Stomach (tissue), 9 donors: Measurements from ENCODE around the gene NSA2. TPM values are rescaled to one million over a fixed set of nuclear protein-coding genes. Genes with fewer than 3 reads are reported as not detected.

Experiments
- DNase-seq, 2 donors: peaks; one replicate each; pipeline versions ENCODE4 v3.0.0 to v3.0.0-alpha.2; 2013 to 2019
- H3K27ac ChIP-seq, 5 donors: fragments of 200-600 bp in 4 of 5; sonication (generic) in 4 of 5; one replicate each; pipeline ENCODE4 v1.5.1; 2013 to 2019; ENCODE audit warnings: mild to moderate bottlenecking in 1 of 5, moderate library complexity in 1 of 5
- H3K27me3 ChIP-seq, 3 donors: fragments of 200-600 bp; sonication (generic); one replicate each; pipeline ENCODE4 v1.5.1; 2017 to 2019; ENCODE audit warnings: mixed run types in 1 of 3
- H3K36me3 ChIP-seq, 4 donors: fragments of 200-600 bp; sonication (generic); 1 replicate in 3 of 4; 2 replicates in 1 of 4; pipeline ENCODE4 v1.5.1; 2016 to 2019
- H3K4me1 ChIP-seq, 4 donors: fragments of 200-600 bp; sonication (generic); one replicate each; pipeline ENCODE4 v1.5.1; 2016 to 2019
- H3K4me3 ChIP-seq, 4 donors: fragments of 200-600 bp; sonication (generic) in 3 of 4; one replicate each; pipeline ENCODE4 v1.5.1; 2016 to 2019; ENCODE audit warnings: mild to moderate bottlenecking in 1 of 4
- H3K9me3 ChIP-seq, 4 donors: fragments of 200-600 bp; sonication (generic); one replicate each; pipeline ENCODE4 v1.5.1; 2016 to 2019
- EP300 ChIP-seq: sonication (generic); formaldehyde crosslinking; IDR thresholded peaks from one replicate; pipeline ENCODE4 v1.6.1; 2017; ENCODE audit warnings: antibody characterized with exemption
- POLR2A ChIP-seq, 4 donors: fragments of 450-650 bp; IDR thresholded peaks; one replicate each; pipeline ENCODE4 v1.6.1; 2016; ENCODE audit warnings: antibody characterized with exemption in 4 of 4, control low read depth in 2 of 4, mild to moderate bottlenecking in 1 of 4, moderate library complexity in 1 of 4
- POLR2AphosphoS5 ChIP-seq, 3 donors: sonication (generic); formaldehyde crosslinking; IDR thresholded peaks; one replicate each; pipeline ENCODE4 v1.6.1; 2016; ENCODE audit warnings: antibody characterized with exemption in 3 of 3
- WGBS, 5 donors: extraction: QIAGEN DNeasy Blood & Tissue Kit in 3 of 5; methylation state at CpG; one replicate each; pipeline versions ENCODE4 v1.1.5 to v1.1.7; 2013 to 2018; 5-methylcytosine and 5-hydroxymethylcytosine counted together
- intact Hi-C: fragments of 100-400 bp; cut with DNase I; formaldehyde crosslinking; loops from one replicate; pipeline ENCODE4 v1.15.1; 2023; ENCODE audit warnings: low total_unique reads
- polyA plus RNA-seq, 3 donors: library from polyadenylated mRNA; stranded (reverse); fragments of 200-250 nt; gene quantifications; one replicate each; pipeline ENCODE4 v1.2.3, GENCODE V29; 2013
- total RNA-seq, 5 donors: library from RNA; depleted of rRNA; stranded (reverse); fragments of >200 nt; gene quantifications; one replicate each; pipeline versions ENCODE4 v1.1.0 to v1.2.3, GENCODE V29; 2014 to 2016
- TF ChIP-seq, protein P1 (sequence below), 7 experiments: fragments of 450-650 bp in 4 of 7; fragments of 200-600 bp in 3 of 7; sonication (generic) in 3 of 7; IDR thresholded peaks; one replicate each; pipeline ENCODE4 v1.5.1; 2016 to 2019; ENCODE audit warnings: antibody characterized with exemption in 7 of 7, control low read depth in 2 of 7, mild to moderate bottlenecking in 1 of 7
- donor health status: healthy with polysubstance abuse.
- donor health status: Bipolar disorder and iron deficiency.
- donor health status: healthy.

Gene NSA2
- total and polyA plus RNA-seq, 8 donors: 36.8 to 217 (median 125) TPM

GRCh38 chr5:74798977-74799911 is 32.2 kb downstream of the NSA2 start:
- no peak overlapping the region for H3K27ac ChIP-seq
- no peaks in the 10 kb centered on the region for H3K4me1 ChIP-seq
- DNase-seq: no peak
- H3K27me3 ChIP-seq: no peaks in the 10 kb centered on the region
- intact Hi-C loops: no loop called here
- H3K36me3 ChIP-seq: peaks cover 0 to 6% (median 0%) of the 10 kb centered on the region in 4 donors
- H3K9me3 ChIP-seq: no peaks in the 10 kb centered on the region
- no peak overlapping the region for H3K4me3 ChIP-seq
- 91 to 95% (median 92%) methylated on average over 21 of the region's 21 CpGs for WGBS, 5 donors
- TF ChIP-seq POLR2AphosphoS5 (IDR thresholded peaks at IDR 0.05): no peak
- TF ChIP-seq POLR2A (IDR thresholded peaks at IDR 0.05): no peak
- TF ChIP-seq, protein P1, sequence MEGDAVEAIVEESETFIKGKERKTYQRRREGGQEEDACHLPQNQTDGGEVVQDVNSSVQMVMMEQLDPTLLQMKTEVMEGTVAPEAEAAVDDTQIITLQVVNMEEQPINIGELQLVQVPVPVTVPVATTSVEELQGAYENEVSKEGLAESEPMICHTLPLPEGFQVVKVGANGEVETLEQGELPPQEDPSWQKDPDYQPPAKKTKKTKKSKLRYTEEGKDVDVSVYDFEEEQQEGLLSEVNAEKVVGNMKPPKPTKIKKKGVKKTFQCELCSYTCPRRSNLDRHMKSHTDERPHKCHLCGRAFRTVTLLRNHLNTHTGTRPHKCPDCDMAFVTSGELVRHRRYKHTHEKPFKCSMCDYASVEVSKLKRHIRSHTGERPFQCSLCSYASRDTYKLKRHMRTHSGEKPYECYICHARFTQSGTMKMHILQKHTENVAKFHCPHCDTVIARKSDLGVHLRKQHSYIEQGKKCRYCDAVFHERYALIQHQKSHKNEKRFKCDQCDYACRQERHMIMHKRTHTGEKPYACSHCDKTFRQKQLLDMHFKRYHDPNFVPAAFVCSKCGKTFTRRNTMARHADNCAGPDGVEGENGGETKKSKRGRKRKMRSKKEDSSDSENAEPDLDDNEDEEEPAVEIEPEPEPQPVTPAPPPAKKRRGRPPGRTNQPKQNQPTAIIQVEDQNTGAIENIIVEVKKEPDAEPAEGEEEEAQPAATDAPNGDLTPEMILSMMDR (IDR thresholded peaks at IDR 0.05): no peak
- TF ChIP-seq EP300: no peak

- no peaks in the 10 kb centered on the region for H3K9me3 ChIP-seq
- H3K4me3 ChIP-seq: no peak overlapping the region
- DNase-seq: no peak
- H3K27me3 ChIP-seq: no peaks in the 10 kb centered on the region
- H3K36me3 ChIP-seq: peaks cover 0 to 6% (median 0%) of the 10 kb centered on the region in 4 donors
- TF ChIP-seq EP300: no peak
- no peak for TF ChIP-seq POLR2AphosphoS5 (IDR thresholded peaks at IDR 0.05)
- no peak for TF ChIP-seq POLR2A (IDR thresholded peaks at IDR 0.05)
- TF ChIP-seq, protein P1 (IDR thresholded peaks at IDR 0.05): no peak
- WGBS, 5 donors: 76 to 82% (median 76%) methylated on average over 3 of the region's 3 CpGs
- H3K4me1 ChIP-seq: no peaks in the 10 kb centered on the region
- H3K27ac ChIP-seq: no peak overlapping the region
- intact Hi-C loops: no loop called here
Measured at GRCh38 chr5:74801197-74801596, 34.1 kb downstream of the NSA2 start.

GRCh38 chr5:74801941-74802340 is 34.9 kb downstream of the NSA2 start:
- H3K36me3 ChIP-seq: peaks cover 0 to 6% (median 0%) of the 10 kb centered on the region in 4 donors
- WGBS, 5 donors: 42 to 52% (median 44%) methylated on average over 1 of the region's 1 CpG

GRCh38 chr5:74810915-74811314 is 43.9 kb downstream of the NSA2 start:
- TF ChIP-seq POLR2A (IDR thresholded peaks at IDR 0.05): no peak
- TF ChIP-seq POLR2AphosphoS5 (IDR thresholded peaks at IDR 0.05): no peak
- TF ChIP-seq, protein P1 (IDR thresholded peaks at IDR 0.05): no peak
- no peak for TF ChIP-seq EP300
- H3K36me3 ChIP-seq: no peaks in the 10 kb centered on the region
- WGBS, 5 donors: 83 to 97% (median 92%) methylated on average over 4 of the region's 4 CpGs
- no peaks in the 10 kb centered on the region for H3K27me3 ChIP-seq
- H3K9me3 ChIP-seq: no peaks in the 10 kb centered on the region
- H3K27ac ChIP-seq: no peak overlapping the region
- no peak for DNase-seq
- H3K4me3 ChIP-seq: no peak overlapping the region
- no peaks in the 10 kb centered on the region for H3K4me1 ChIP-seq
- intact Hi-C loops: no loop called here

More at GRCh38 chr5:74801941-74802340, 34.9 kb downstream of the NSA2 start:
- DNase-seq: no peak
- H3K27ac ChIP-seq: no peak overlapping the region
- intact Hi-C loops: no loop called here
- H3K4me1 ChIP-seq: no peaks in the 10 kb centered on the region
- TF ChIP-seq POLR2AphosphoS5 (IDR thresholded peaks at IDR 0.05) (no peak), EP300 (no peak), POLR2A (IDR thresholded peaks at IDR 0.05) (no peak)
- TF ChIP-seq, protein P1 (IDR thresholded peaks at IDR 0.05): no peak
- H3K4me3 ChIP-seq: no peak overlapping the region
- H3K27me3 ChIP-seq: no peaks in the 10 kb centered on the region
- no peaks in the 10 kb centered on the region for H3K9me3 ChIP-seq
